DMS79 treated with DMSO at 0.1 percent for 48 hours (cell line): ENCODE results near the gene SMIM9.

ENCODE experiments used
- DNase-seq: peaks from one replicate; lab custom pipeline; 2025; lab: John Stamatoyannopoulos, UW

Gene SMIM9

GRCh38 chrX:154815274-154815818 is 19.1 kb downstream of the SMIM9 start:
- DNase-seq, result no peak

DNA sequence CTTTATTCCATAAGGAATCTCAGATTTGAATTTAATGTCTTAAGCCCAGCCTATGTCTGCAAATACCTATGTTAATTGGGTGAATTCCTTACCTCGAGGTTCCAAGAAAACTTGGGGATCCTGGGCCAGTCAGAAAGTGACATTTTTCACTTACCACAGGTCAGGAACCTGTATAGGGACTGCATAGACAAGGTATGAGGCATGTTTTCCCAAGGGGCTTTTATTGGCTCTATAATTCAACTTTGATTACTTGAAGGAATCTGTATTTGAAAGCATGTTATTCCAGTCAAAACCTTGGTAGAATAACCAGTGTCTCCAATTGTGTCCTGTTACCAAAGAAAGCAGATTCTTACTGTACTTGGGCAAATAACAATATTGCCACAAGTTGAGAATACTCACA is 20.7 kb downstream of the SMIM9 start:
- no peak for DNase-seq

- no peak for DNase-seq
Observed at GRCh38 chrX:154812341-154813101, 21.9 kb downstream of the SMIM9 start.

GRCh38 chrX:154809939-154810665 is 24.4 kb downstream of the SMIM9 start:
- no peak for DNase-seq

- DNase-seq, result no peak
Observed at GRCh38 chrX:154806837-154807501, 27.5 kb downstream of the SMIM9 start.

- DNase-seq, result no peak
Observed at GRCh38 chrX:154805696-154806091, 28.8 kb downstream of the SMIM9 start.

DNA sequence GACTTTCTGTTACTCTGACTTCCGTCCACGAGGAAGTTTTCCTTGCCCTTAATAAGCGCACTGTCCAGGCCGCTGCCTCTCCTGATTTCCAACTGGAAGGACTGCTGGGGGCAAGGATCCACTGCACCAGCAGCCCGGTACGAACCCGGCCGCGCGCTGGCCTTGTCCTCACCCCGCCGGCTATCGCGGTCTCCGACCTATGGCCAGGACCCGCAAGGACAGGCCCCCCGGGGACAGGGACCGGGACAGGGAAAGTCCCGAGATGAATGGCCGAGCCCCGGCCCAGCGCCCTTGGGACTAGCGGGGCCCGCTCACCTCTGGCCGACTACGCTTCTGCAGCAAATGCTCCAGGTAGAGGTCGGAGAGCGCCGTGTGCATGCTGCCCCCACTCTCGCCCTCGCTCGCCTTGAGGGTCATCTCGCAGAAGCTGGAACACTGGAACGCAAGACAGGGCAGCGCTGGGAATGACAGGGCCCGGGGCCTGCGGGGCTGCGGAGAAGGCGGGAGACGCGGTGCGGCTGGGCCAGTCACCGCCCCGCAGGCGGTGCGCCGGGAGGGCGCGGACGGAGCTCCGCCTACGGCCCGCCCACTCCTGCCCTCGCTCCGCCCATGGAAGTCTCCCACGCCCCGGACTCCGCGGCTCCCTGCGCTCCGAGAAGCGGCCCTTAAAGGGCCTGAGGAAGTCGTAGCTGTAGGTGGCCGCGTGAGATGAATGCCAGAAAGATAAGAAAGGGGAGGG is 29.3 kb downstream of the SMIM9 start, which contains the start of gene MPP1:
Gene MPP1 (minus strand): TSS at position 529 of the 739 bp plus-strand sequence. CDS start 112 bp downstream, at position 417.
- peak; percentile 53 for DNase-seq

DNA sequence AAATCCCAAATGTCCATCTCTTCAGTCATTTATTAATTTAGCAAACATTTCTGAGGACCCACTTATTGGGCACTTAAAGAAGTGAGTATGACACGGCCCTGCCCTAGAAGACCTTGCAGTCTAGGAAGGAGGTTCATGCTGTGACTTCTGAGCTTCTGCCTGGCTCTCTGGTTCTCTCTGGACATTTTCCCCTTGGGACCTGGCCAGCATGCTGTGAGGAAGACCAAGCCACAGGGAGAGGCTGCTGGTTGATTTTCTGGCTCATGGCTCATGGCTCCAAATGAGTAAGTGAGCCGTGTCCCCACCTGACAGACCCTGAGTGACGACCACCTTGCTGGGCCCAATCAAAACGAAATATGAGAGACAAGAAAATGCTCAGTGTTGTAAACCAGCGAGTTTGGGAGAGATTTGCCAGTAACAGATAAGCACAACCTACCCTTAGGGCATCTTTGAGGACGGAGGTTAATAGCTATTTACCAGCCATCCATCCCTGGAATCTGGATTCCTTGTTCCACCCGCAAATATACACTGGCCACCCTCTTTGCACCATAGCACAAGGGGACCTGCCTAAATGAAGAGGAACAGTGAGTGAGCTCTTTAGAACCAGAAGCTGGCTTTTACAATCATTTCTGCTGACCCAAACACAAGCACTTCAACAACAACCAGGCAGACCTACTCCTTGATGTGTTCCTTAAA is 30.1 kb downstream of the SMIM9 start:
- DNase-seq, result peak; percentile 10

- DNase-seq, result no peak
Observed at GRCh38 chrX:154802947-154803346, 31.5 kb downstream of the SMIM9 start.

GRCh38 chrX:154800478-154801210 is 33.8 kb downstream of the SMIM9 start:
- DNase-seq, result no peak

- peak; percentile 72 for DNase-seq
Observed at GRCh38 chrX:154799556-154800348, 34.7 kb downstream of the SMIM9 start.

- DNase-seq, result no peak
Observed at GRCh38 chrX:154797006-154797405, 37.5 kb downstream of the SMIM9 start.

GRCh38 chrX:154795016-154795415 is 39.4 kb downstream of the SMIM9 start:
- DNase-seq, result no peak

DNA sequence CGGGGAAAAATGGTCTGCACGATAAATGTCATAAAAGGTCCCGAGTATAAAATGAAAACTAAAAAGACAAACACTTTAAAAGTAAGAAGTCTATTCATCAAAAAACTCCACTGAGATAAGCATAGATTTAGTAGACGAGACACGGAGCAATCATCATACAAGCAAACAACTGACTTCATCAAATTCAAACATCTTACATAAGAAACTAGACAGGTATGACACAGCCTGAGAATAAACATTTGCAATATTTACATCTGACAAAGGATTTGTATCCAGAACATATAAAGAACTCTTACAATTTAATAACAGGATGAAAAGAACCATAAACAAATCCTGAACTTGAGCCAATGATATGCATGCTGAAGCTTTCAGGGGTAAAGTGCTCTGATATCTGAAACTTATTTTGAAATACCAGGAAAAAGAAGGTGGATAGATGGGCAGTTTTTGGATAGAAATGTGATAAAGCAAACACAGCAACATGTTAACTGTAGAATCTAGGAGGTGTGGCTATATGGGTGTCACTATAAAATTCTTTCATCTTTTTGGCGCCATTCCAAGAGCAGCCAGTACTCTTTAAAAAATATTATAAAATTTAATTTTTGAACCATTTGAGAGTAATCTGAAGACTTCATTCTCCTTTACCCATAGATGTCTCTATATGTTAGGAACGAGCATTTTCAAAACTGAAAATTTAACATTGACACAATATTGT is 41.2 kb downstream of the SMIM9 start:
- DNase-seq, result no peak

- DNase-seq, result no peak
Observed at GRCh38 chrX:154791939-154792338, 42.5 kb downstream of the SMIM9 start.

- DNase-seq, result no peak
Observed at GRCh38 chrX:154791467-154791866, 43.0 kb downstream of the SMIM9 start.

- no peak for DNase-seq
Observed at GRCh38 chrX:154785716-154786115, 48.7 kb downstream of the SMIM9 start.

- no peak for DNase-seq
Observed at GRCh38 chrX:154784149-154784995, 50.1 kb downstream of the SMIM9 start.
